Nephron progenitor cell (in vitro differentiated cells): ENCODE results near the gene ZNF609.

Source experiments
- DNase-seq: peaks from one replicate; pipeline ENCODE4 v3.0.0; 2021
- H3K27ac Mint-ChIP-seq: 2 replicates; pipeline ENCODE4 v1.8.0; 2021; ENCODE audit warnings: mild to moderate bottlenecking, moderate library complexity, mixed read lengths
- H3K27me3 Mint-ChIP-seq: 2 replicates; pipeline ENCODE4 v1.8.0; 2021; ENCODE audit warnings: mild to moderate bottlenecking, low read depth, mixed read lengths; ENCODE audit not compliant: poor library complexity
- H3K36me3 Mint-ChIP-seq: 2 replicates; pipeline ENCODE4 v1.8.0; 2021; ENCODE audit warnings: low read depth, mixed read lengths
- H3K4me1 Mint-ChIP-seq: 2 replicates; pipeline ENCODE4 v1.8.0; 2021; ENCODE audit warnings: mixed read lengths
- H3K4me3 Mint-ChIP-seq: 2 replicates; pipeline ENCODE4 v1.8.0; 2021; ENCODE audit warnings: mild to moderate bottlenecking, moderate library complexity, mixed read lengths
- H3K9me3 Mint-ChIP-seq: 2 replicates; pipeline ENCODE4 v1.8.0; 2021; ENCODE audit warnings: mild to moderate bottlenecking, moderate library complexity, mixed read lengths
- TF ChIP-seq, protein P1 (sequence below): fragments of 200-600 bp; sonication (generic); IDR thresholded peaks from 2 replicates; pipeline ENCODE4 v1.5.0; 2021; ENCODE audit warnings: antibody characterized with exemption

ZNF609 gene

DNA sequence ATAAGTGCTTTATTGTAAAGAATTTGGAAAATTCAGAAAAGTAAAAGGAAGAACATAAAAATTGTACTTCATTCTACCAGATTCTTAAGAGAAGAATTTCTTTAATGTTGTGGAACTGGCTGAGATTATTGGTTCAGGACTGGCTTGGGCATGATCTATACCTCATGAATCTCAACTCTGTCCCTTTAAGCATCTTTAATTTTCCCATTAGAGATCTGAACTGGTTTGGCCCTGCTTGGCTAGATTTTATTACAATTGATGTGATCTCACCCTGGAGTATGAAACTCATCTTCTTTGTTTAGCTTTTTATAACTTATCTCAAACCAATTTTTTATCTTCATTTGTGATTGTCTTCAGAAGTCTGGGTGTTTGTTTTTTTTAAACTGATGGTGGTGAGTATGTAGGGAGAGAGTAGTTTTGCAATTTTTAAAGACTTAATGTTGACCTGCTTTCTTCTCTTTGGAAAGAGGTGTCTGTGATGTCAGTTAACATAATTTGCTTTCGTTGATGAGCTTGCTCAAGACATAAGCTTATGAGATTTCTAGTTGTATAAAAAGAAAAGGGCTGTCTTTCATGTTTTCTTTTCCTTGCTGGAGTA is 61.9 kb downstream of the ZNF609 start:
- Mint-ChIP-seq H3K4me1 (peaks cover 40% of the 10 kb centered on the region), H3K27me3 (no peaks in the 10 kb centered on the region), H3K4me3 (no peak overlapping the region), H3K36me3 (peaks cover 44% of the 10 kb centered on the region), H3K27ac (peak overlapping the region; percentile 72), H3K9me3 (no peaks in the 10 kb centered on the region)
- TF ChIP-seq, protein P1, sequence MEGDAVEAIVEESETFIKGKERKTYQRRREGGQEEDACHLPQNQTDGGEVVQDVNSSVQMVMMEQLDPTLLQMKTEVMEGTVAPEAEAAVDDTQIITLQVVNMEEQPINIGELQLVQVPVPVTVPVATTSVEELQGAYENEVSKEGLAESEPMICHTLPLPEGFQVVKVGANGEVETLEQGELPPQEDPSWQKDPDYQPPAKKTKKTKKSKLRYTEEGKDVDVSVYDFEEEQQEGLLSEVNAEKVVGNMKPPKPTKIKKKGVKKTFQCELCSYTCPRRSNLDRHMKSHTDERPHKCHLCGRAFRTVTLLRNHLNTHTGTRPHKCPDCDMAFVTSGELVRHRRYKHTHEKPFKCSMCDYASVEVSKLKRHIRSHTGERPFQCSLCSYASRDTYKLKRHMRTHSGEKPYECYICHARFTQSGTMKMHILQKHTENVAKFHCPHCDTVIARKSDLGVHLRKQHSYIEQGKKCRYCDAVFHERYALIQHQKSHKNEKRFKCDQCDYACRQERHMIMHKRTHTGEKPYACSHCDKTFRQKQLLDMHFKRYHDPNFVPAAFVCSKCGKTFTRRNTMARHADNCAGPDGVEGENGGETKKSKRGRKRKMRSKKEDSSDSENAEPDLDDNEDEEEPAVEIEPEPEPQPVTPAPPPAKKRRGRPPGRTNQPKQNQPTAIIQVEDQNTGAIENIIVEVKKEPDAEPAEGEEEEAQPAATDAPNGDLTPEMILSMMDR, result no peak
- no peak for DNase-seq

GRCh38 chr15:64523240-64523639 is 62.9 kb downstream of the ZNF609 start:
- TF ChIP-seq, protein P1, result no peak
- no peak overlapping the region for H3K4me3 Mint-ChIP-seq
- peaks cover 46% of the 10 kb centered on the region for H3K36me3 Mint-ChIP-seq
- H3K27me3 Mint-ChIP-seq, result no peaks in the 10 kb centered on the region
- peaks cover 36% of the 10 kb centered on the region for H3K4me1 Mint-ChIP-seq
- H3K27ac Mint-ChIP-seq, result no peak overlapping the region
- no peak for DNase-seq
- no peaks in the 10 kb centered on the region for H3K9me3 Mint-ChIP-seq

DNA sequence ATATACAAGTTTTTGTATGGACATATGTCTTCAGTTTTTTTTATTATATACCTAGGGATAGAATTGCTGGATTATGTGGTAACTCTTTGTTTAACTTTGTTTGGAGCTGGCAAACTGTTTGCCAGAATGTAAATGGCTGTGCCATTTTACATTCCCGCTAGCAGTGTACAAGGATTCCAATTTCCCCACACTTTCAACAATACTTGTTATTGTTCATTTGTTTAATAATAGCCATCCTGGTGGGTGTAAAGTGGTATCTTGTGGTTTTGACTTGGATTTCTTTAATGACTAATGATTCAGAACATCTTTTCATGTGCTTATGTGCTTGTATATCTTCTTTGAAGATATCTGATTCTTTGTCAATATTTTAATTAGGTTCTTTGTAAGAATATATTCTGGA is 64.4 kb downstream of the ZNF609 start:
- TF ChIP-seq, protein P1, result no peak
- no peaks in the 10 kb centered on the region for H3K9me3 Mint-ChIP-seq
- no peak overlapping the region for H3K27ac Mint-ChIP-seq
- no peaks in the 10 kb centered on the region for H3K27me3 Mint-ChIP-seq
- DNase-seq, result no peak
- no peak overlapping the region for H3K4me3 Mint-ChIP-seq
- peaks cover 27% of the 10 kb centered on the region for H3K4me1 Mint-ChIP-seq
- peaks cover 57% of the 10 kb centered on the region for H3K36me3 Mint-ChIP-seq

- peaks cover 54% of the 10 kb centered on the region for H3K36me3 Mint-ChIP-seq
- TF ChIP-seq, protein P1, result no peak
- H3K4me3 Mint-ChIP-seq, result no peak overlapping the region
- no peak for DNase-seq
- H3K27me3 Mint-ChIP-seq, result no peaks in the 10 kb centered on the region
- H3K27ac Mint-ChIP-seq, result no peak overlapping the region
- peaks cover 17% of the 10 kb centered on the region for H3K4me1 Mint-ChIP-seq
- no peaks in the 10 kb centered on the region for H3K9me3 Mint-ChIP-seq
These were observed 65.6 kb downstream of the ZNF609 start for GRCh38 chr15:64525828-64526530.

DNA sequence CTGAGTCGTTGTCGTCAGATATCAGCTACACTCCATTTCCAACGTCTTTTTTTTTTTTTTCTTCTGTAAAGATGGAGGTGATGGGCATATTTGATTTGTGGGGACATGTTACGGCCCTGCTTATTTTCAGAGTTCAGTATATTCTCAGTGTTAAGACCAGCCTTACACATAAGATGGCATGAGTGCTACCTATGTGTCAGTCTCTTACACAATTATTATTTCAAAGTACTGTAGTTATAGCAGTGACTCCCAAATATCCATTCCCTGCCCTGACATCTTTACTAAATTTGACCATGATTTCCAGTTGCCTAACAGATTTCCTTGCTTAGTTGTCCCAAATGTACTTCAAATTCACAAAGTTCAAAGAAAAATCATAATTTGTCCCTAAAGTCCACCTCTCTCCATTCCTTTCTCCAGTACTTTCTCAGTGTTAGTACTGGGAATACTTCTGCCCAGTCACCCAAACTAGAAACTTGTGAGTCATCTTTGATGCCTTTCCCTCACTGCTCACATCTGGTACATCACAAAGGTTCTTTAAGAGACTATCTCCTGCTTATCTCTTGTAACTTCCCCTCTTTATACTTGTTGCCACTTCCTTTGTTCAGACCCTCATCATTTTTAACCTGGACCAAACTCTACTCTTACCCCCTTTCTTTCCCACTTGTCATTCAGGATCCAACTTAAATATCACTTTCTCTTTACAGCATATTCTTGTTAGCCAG is 67.0 kb downstream of the ZNF609 start:
- peak overlapping the region; percentile 63 for H3K27ac Mint-ChIP-seq
- no peak for DNase-seq
- H3K27me3 Mint-ChIP-seq, result no peaks in the 10 kb centered on the region
- TF ChIP-seq, protein P1, result no peak
- H3K4me3 Mint-ChIP-seq, result no peak overlapping the region
- peaks cover 12% of the 10 kb centered on the region for H3K4me1 Mint-ChIP-seq
- peaks cover 53% of the 10 kb centered on the region for H3K36me3 Mint-ChIP-seq
- no peaks in the 10 kb centered on the region for H3K9me3 Mint-ChIP-seq
